ENCODE measurements around the gene CHGA.

DNA sequence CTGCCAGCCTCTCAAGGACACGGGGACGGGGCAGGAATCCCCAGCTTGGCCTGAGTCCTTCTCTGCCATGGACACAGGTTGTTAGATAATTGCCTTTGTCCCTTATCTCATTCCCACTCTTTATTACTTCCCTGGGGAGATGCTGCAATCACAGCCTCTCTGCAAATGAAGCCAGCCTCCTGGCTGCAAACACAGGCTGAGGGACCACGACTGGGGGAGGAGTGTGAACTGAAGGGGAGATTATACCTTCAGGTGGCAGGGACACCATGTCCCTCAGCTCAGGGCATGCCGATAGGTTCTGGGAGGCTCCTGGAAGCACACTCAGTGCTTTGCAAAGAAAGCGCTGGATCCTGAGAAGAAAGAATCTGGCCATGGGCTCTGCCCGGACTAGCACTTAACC lies 16.1 kb upstream of the CHGA start:
- TF ChIP-seq, protein P1, sequence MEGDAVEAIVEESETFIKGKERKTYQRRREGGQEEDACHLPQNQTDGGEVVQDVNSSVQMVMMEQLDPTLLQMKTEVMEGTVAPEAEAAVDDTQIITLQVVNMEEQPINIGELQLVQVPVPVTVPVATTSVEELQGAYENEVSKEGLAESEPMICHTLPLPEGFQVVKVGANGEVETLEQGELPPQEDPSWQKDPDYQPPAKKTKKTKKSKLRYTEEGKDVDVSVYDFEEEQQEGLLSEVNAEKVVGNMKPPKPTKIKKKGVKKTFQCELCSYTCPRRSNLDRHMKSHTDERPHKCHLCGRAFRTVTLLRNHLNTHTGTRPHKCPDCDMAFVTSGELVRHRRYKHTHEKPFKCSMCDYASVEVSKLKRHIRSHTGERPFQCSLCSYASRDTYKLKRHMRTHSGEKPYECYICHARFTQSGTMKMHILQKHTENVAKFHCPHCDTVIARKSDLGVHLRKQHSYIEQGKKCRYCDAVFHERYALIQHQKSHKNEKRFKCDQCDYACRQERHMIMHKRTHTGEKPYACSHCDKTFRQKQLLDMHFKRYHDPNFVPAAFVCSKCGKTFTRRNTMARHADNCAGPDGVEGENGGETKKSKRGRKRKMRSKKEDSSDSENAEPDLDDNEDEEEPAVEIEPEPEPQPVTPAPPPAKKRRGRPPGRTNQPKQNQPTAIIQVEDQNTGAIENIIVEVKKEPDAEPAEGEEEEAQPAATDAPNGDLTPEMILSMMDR (IDR thresholded peaks at IDR 0.05 in 2 of 3, conservative IDR thresholded peaks at IDR 0.05 in 1 of 3; ENCODE audit: borderline replicate concordance in 1 of 3, insufficient read depth in 1 of 3, low read depth in 2 of 3, low read length in 2 of 3) = no peak
- no peak for TF ChIP-seq ZNF274 (IDR thresholded peaks at IDR 0.05; ENCODE audit: low read depth, low read length)
- TF ChIP-seq FOSL1 (IDR thresholded peaks at IDR 0.05; ENCODE audit: low read depth) = no peak
- no peak for TF ChIP-seq SRF (IDR thresholded peaks at IDR 0.05; ENCODE audit: low read depth)
- TF ChIP-seq POLR2AphosphoS5 (IDR thresholded peaks at IDR 0.05; ENCODE audit: low read depth, low read length) = no peak
- TF ChIP-seq EGR1 (IDR thresholded peaks at IDR 0.05; ENCODE audit: low read depth) = no peak
- TF ChIP-seq RAD21 (IDR thresholded peaks at IDR 0.05; ENCODE audit: low read depth) = no peak
- no peak for TF ChIP-seq POLR2A (IDR thresholded peaks at IDR 0.05; ENCODE audit: borderline replicate concordance, extremely low read depth, insufficient read depth, insufficient read length)

All from HCT116 (cell line).